Astrocyte (in vitro differentiated cells and primary cell): ENCODE data around the gene TARDBP. TPM values are rescaled to one million over a fixed set of nuclear protein-coding genes. Genes with fewer than 3 reads are reported as not detected.

ENCODE experiments used
- DNase-seq: peaks from one replicate; pipeline ENCODE4 v3.0.0-alpha.2; 2010; ENCODE audit warnings: low read depth
- FAIRE-seq: peaks from 2 replicates; lab custom pipeline; 2011; peaks lifted over from hg19 to GRCh38; lab: Jason Lieb, UNC
- H2AFZ ChIP-seq: 2 replicates; pipeline ENCODE4 v1.6.0; 2012; ENCODE audit warnings: low read depth, low read length, inconsistent platforms
- H3K27ac ChIP-seq: 2 replicates; pipeline ENCODE4 v1.5.1; 2011; ENCODE audit warnings: low read depth, low read length, inconsistent platforms
- H3K27me3 ChIP-seq: 2 replicates; pipeline ENCODE4 v1.6.0; 2011; ENCODE audit warnings: low read length, inconsistent platforms; ENCODE audit not compliant: insufficient read depth
- H3K36me3 ChIP-seq: 2 replicates; pipeline ENCODE4 v1.5.1; 2011; ENCODE audit warnings: low read length, inconsistent platforms; ENCODE audit not compliant: insufficient read depth
- H3K4me1 ChIP-seq: 2 replicates; pipeline ENCODE4 v1.5.1; 2011; ENCODE audit warnings: low read length, inconsistent platforms; ENCODE audit not compliant: insufficient read depth
- H3K4me2 ChIP-seq: 2 replicates; pipeline ENCODE4 v1.6.0; 2012; ENCODE audit warnings: low read length, inconsistent platforms
- H3K4me3 ChIP-seq: 2 replicates; pipeline ENCODE4 v1.5.1; 2011; ENCODE audit warnings: low read depth, mild to moderate bottlenecking, low read length, inconsistent platforms; ENCODE audit not compliant: insufficient read depth
- H3K79me2 ChIP-seq: 2 replicates; pipeline ENCODE4 v1.6.0; 2012; ENCODE audit warnings: mild to moderate bottlenecking, low read length, inconsistent platforms; ENCODE audit not compliant: insufficient read depth
- H3K9ac ChIP-seq: 2 replicates; pipeline ENCODE4 v1.6.0; 2012; ENCODE audit warnings: mild to moderate bottlenecking, low read length, inconsistent platforms
- H3K9me3 ChIP-seq: 2 replicates; pipeline ENCODE4 v1.5.1; 2012; ENCODE audit warnings: low read depth, mild to moderate bottlenecking, low read length, inconsistent platforms; ENCODE audit not compliant: insufficient read depth
- H4K20me1 ChIP-seq: 2 replicates; pipeline ENCODE4 v1.6.0; 2012; ENCODE audit warnings: low read length, inconsistent platforms; ENCODE audit not compliant: insufficient read depth
- H3K27ac Mint-ChIP-seq: one replicate; pipeline ENCODE4 v1.8.0; 2021; ENCODE audit warnings: mild to moderate bottlenecking, mixed read lengths; ENCODE audit not compliant: unreplicated experiment
- H3K27me3 Mint-ChIP-seq: one replicate; pipeline ENCODE4 v1.8.0; 2021; ENCODE audit warnings: low read depth, mixed read lengths; ENCODE audit not compliant: unreplicated experiment
- H3K36me3 Mint-ChIP-seq: one replicate; pipeline ENCODE4 v1.8.0; 2021; ENCODE audit warnings: low read depth, mixed read lengths; ENCODE audit not compliant: unreplicated experiment
- H3K4me1 Mint-ChIP-seq: one replicate; pipeline ENCODE4 v1.8.0; 2021; ENCODE audit warnings: low read depth, mixed read lengths; ENCODE audit not compliant: unreplicated experiment
- H3K4me3 Mint-ChIP-seq: one replicate; pipeline ENCODE4 v1.8.0; 2021; ENCODE audit warnings: mild to moderate bottlenecking, moderate library complexity, mixed read lengths; ENCODE audit not compliant: unreplicated experiment
- H3K9me3 Mint-ChIP-seq: one replicate; pipeline ENCODE4 v1.8.0; 2021; ENCODE audit warnings: mild to moderate bottlenecking, mixed read lengths; ENCODE audit not compliant: unreplicated experiment
- CTCF ChIP-seq: IDR thresholded peaks from 2 replicates; pipeline ENCODE4 v1.5.1; 2011; ENCODE audit warnings: low read depth, mild to moderate bottlenecking, inconsistent platforms, low read length, moderate library complexity; ENCODE audit not compliant: insufficient read depth
- EZH2 ChIP-seq: IDR thresholded peaks from 2 replicates; pipeline ENCODE4 v1.6.1; 2012; ENCODE audit warnings: mild to moderate bottlenecking, low read length, inconsistent platforms; ENCODE audit not compliant: insufficient read depth
- total RNA-seq: library from RNA; stranded (reverse); gene quantifications from 2 replicates; pipeline ENCODE4 v1.2.1, GENCODE V29; 2021

TARDBP gene
- total RNA-seq, 1 donor from 2014 or later: 148 TPM

- Histone ChIP-seq H3K79me2 (peaks cover 35% of the 10 kb centered on the region), H3K27ac (peak overlapping the region; percentile 49), H3K4me2 (peak overlapping the region; percentile 94), H3K4me1 (peaks cover 14% of the 10 kb centered on the region), H3K4me3 (peak overlapping the region; percentile 91), H3K9me3 (no peaks in the 10 kb centered on the region), H3K9ac (peak overlapping the region; percentile 86), H2AFZ (peak overlapping the region; percentile 47), H3K27me3 (no peaks in the 10 kb centered on the region), H4K20me1 (peaks cover 41% of the 10 kb centered on the region), H3K36me3 (peaks cover 10% of the 10 kb centered on the region)
- no peak for FAIRE-seq
- Mint-ChIP-seq H3K9me3 (no peaks in the 10 kb centered on the region), H3K27ac (peak overlapping the region; percentile 77), H3K4me3 (peak overlapping the region; percentile 92), H3K4me1 (peaks cover 16% of the 10 kb centered on the region), H3K36me3 (peaks cover 7% of the 10 kb centered on the region), H3K27me3 (no peaks in the 10 kb centered on the region)
- no peak for TF ChIP-seq EZH2
- TF ChIP-seq CTCF: no peak
- DNase-seq: no peak
These were observed 46.9 kb downstream of the TARDBP start for GRCh38 chr1:11059155-11059967.

- Histone ChIP-seq H4K20me1 (peaks cover 37% of the 10 kb centered on the region), H2AFZ (peak within 1 kb of the TSS; percentile 84), H3K9ac (peak within 1 kb of the TSS; percentile 87), H3K4me2 (peak within 1 kb of the TSS; percentile 94), H3K36me3 (peaks cover 15% of the 10 kb centered on the region), H3K4me3 (peak within 1 kb of the TSS; percentile 91), H3K4me1 (peaks cover 14% of the 10 kb centered on the region), H3K27me3 (no peaks in the 10 kb centered on the region), H3K9me3 (no peaks in the 10 kb centered on the region), H3K79me2 (peaks cover 35% of the 10 kb centered on the region), H3K27ac (peak within 1 kb of the TSS; percentile 49)
- Mint-ChIP-seq H3K4me1 (peaks cover 16% of the 10 kb centered on the region), H3K36me3 (peaks cover 10% of the 10 kb centered on the region), H3K4me3 (peak within 1 kb of the TSS; percentile 93), H3K27ac (peak within 1 kb of the TSS; percentile 86), H3K27me3 (no peaks in the 10 kb centered on the region), H3K9me3 (no peaks in the 10 kb centered on the region)
- TF ChIP-seq EZH2 (no peak), CTCF (no peak)
- FAIRE-seq (no peak), DNase-seq (peak; percentile 74)
These were observed 47.7 kb downstream of the TARDBP start, which contains the start of gene SRM for GRCh38 chr1:11059968-11060830. SRM (minus strand) TSS chr1:11060018; CDS start chr1:11059943, 75 bp downstream.
